ENCODE results near the gene MED16. TPM values are rescaled to one million over a fixed set of nuclear protein-coding genes. Genes with fewer than 3 reads are reported as not detected.

Gene MED16
- total RNA-seq, 1 experiment from 2014 or later, result 83.0 TPM

DNA sequence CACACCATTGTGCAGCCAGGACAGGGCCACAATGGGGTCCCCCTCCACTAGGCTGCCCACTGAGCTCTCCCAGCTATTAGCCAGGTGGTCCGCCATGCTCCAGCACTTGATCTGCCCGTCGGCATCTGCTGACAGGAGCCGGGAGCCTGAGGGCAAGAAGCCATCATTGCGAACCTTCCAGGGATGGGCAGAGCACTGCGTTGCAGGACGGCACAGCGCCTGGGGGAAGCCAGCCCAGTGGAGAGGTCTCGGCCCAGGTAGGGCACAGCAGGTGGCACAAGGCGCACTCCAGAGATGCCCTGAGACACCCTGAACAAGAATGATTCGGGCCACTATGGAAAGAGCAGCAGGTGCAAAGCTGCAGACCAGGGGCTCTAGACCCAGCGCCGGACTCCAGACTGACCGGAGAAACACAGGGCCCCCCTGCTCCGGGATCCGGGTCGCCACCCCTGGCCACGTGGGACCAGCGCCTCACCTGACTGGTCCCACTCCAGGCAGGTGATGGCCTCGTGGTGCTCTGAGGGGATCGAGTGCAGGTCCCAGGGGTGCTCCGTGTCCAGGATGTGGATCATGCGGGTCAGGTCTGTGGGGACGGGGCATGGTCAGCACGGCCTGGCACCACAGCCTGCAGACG, 3.2 kb downstream of the MED16 start:
- TF ChIP-seq CTCF (conservative IDR thresholded peaks at IDR 0.05; ENCODE audit: low read depth, low read length) (no peak), EZH2 (IDR thresholded peaks at IDR 0.05; ENCODE audit: borderline replicate concordance, low read depth, low read length, poor library complexity, severe bottlenecking) (no peak)
- H3K27me3 ChIP-seq (replicated peaks; ENCODE audit: insufficient read depth, low read depth, low read length, poor library complexity), result no peaks in the 10 kb centered on the region
- ChIA-PET POLR2A (ENCODE audit: low non-redundant PET) (no interaction called here), CTCF (no interaction called here)
- no TSS peak for BruUV-seq (replicated peaks)
- no peak overlapping the region for H3K4me3 ChIP-seq (ENCODE audit: low read depth, low read length, poor library complexity, severe bottlenecking)
- intact Hi-C loops (cut with micrococcal nuclease; ENCODE audit: unreplicated experiment), result no loop called here
- H3K36me3 ChIP-seq (ENCODE audit: insufficient read depth, low read length, poor library complexity, severe bottlenecking), result peaks cover 32% of the 10 kb centered on the region
- H3K27ac ChIP-seq (ENCODE audit: low read depth, low read length, poor library complexity, severe bottlenecking), result no peak overlapping the region
- H3K9me3 ChIP-seq (ENCODE audit: low read depth, low read length, poor library complexity, severe bottlenecking), result no peaks in the 10 kb centered on the region
- no peaks in the 10 kb centered on the region for H3K4me1 ChIP-seq (ENCODE audit: insufficient read depth, low read length, poor library complexity, severe bottlenecking)
- DNase-seq (ENCODE audit: low spot score), result no peak

DNA sequence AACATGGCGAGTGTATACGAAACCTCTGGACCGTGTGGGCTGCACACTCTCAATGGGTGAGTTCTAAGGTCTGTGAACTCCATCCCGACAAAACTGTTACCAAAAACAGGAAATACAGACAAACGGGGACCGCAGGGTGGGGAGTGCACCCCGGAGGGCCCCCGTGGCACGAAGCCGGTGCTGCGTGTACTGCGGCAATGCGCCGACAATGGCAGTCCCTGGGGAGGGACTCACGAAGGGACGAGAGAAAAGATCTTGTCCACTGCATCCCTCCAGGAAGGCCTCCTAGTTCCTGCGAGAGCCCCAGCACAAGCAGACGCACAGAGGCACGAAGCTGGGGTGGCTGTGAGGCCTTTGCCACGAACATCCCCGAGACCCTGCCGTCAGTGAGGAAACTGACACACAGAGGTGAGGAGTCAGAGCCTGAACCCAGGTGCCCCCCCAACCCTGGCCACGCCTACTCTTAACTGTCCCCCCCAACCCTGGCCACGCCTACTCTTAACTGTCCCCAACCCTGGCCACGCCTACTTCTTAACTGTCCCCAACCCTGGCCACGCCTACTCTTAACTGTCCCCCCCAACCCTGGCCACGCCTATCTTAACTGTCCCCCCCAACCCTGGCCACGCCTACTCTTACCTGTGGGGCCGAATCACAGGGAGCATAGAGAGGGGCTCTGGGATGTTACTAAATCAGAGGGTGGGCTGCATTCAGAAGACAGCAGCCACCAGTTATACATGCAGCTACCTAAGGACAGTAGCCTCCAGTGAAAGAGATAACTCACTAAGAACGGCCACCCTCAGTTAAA, 4.2 kb downstream of the MED16 start:
- Histone ChIP-seq H3K4me3 (ENCODE audit: low read depth, low read length, poor library complexity, severe bottlenecking) (no peak overlapping the region), H3K27ac (ENCODE audit: low read depth, low read length, poor library complexity, severe bottlenecking) (no peak overlapping the region), H3K9me3 (ENCODE audit: low read depth, low read length, poor library complexity, severe bottlenecking) (no peaks in the 10 kb centered on the region), H3K36me3 (ENCODE audit: insufficient read depth, low read length, poor library complexity, severe bottlenecking) (peaks cover 35% of the 10 kb centered on the region), H3K27me3 (replicated peaks; ENCODE audit: insufficient read depth, low read depth, low read length, poor library complexity) (no peaks in the 10 kb centered on the region), H3K4me1 (ENCODE audit: insufficient read depth, low read length, poor library complexity, severe bottlenecking) (no peaks in the 10 kb centered on the region)
- CTCF ChIA-PET, result no interaction called here
- intact Hi-C loops (cut with micrococcal nuclease; ENCODE audit: unreplicated experiment), result no loop called here
- no peak for TF ChIP-seq EZH2 (IDR thresholded peaks at IDR 0.05; ENCODE audit: borderline replicate concordance, low read depth, low read length, poor library complexity, severe bottlenecking)
- no peak for TF ChIP-seq CTCF (conservative IDR thresholded peaks at IDR 0.05; ENCODE audit: low read depth, low read length)
- POLR2A ChIA-PET (ENCODE audit: low non-redundant PET), result no interaction called here
- BruUV-seq (replicated peaks), result TSS peak; percentile 38
- no peak for DNase-seq (ENCODE audit: low spot score)

- intact Hi-C loops (cut with micrococcal nuclease; ENCODE audit: unreplicated experiment), result no loop called here
- TF ChIP-seq EZH2 (IDR thresholded peaks at IDR 0.05; ENCODE audit: borderline replicate concordance, low read depth, low read length, poor library complexity, severe bottlenecking) (no peak), CTCF (conservative IDR thresholded peaks at IDR 0.05; ENCODE audit: low read depth, low read length) (no peak)
- Histone ChIP-seq H3K9me3 (ENCODE audit: low read depth, low read length, poor library complexity, severe bottlenecking) (no peaks in the 10 kb centered on the region), H3K36me3 (ENCODE audit: insufficient read depth, low read length, poor library complexity, severe bottlenecking) (peaks cover 37% of the 10 kb centered on the region), H3K4me1 (ENCODE audit: insufficient read depth, low read length, poor library complexity, severe bottlenecking) (no peaks in the 10 kb centered on the region), H3K27ac (ENCODE audit: low read depth, low read length, poor library complexity, severe bottlenecking) (no peak overlapping the region), H3K27me3 (replicated peaks; ENCODE audit: insufficient read depth, low read depth, low read length, poor library complexity) (no peaks in the 10 kb centered on the region), H3K4me3 (ENCODE audit: low read depth, low read length, poor library complexity, severe bottlenecking) (no peak overlapping the region)
- POLR2A ChIA-PET (ENCODE audit: low non-redundant PET), result no interaction called here
- BruUV-seq (replicated peaks), result no TSS peak
- DNase-seq (ENCODE audit: low spot score), result no peak
- CTCF ChIA-PET, result no interaction called here
Measured at GRCh38 chr19:887599-887998, 5.4 kb downstream of the MED16 start.
